ENCODE data around the gene PRKAB2. TPM values are rescaled to one million over a fixed set of nuclear protein-coding genes. Genes with fewer than 3 reads are reported as not detected.

PRKAB2 gene
- total and polyA plus RNA-seq, 2 of the 13 experiments (the other 11 are each of a cell fraction or from before 2014, with no cell fraction given) = 44.0 to 118 TPM

DNA sequence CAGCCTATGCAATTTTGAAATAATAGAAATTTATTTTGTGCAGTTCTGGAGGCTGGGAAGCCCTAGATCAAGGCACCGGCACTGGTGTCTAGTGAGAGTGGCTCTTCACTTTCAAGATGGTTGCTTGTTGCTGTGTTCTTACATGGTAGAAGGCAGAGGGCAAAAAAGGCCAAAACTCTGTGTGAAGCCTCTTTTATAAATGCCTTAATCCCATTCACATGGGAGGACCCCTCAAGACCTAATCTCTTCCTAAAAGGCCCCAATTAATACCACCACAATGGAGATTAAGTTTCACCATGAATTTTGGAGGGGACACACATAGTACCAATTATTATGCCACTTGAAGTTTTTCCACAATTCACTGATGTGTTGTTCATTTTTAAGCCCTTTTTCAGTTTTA lies 21.0 kb downstream of the PRKAB2 start (continued):
- TF ChIP-seq, protein P1, sequence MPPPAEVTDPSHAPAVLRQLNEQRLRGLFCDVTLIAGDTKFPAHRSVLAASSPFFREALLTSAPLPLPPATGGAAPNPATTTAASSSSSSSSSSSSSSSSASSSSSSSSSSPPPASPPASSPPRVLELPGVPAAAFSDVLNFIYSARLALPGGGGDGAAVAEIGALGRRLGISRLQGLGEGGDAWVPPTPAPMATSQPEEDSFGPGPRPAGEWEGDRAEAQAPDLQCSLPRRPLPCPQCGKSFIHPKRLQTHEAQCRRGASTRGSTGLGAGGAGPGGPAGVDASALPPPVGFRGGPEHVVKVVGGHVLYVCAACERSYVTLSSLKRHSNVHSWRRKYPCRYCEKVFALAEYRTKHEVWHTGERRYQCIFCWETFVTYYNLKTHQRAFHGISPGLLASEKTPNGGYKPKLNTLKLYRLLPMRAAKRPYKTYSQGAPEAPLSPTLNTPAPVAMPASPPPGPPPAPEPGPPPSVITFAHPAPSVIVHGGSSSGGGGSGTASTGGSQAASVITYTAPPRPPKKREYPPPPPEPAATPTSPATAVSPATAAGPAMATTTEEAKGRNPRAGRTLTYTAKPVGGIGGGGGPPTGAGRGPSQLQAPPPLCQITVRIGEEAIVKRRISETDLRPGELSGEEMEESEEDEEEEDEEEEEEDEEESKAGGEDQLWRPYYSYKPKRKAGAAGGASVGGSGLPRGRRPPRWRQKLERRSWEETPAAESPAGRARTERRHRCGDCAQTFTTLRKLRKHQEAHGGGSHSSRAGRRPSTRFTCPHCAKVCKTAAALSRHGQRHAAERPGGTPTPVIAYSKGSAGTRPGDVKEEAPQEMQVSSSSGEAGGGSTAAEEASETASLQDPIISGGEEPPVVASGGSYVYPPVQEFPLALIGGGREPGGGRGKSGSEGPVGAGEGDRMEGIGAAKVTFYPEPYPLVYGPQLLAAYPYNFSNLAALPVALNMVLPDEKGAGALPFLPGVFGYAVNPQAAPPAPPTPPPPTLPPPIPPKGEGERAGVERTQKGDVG (CRISPR knock-in tag; IDR thresholded peaks at IDR 0.05; ENCODE audit: borderline replicate concordance) = no peak
- TF ChIP-seq NAIF1 (CRISPR knock-in tag; IDR thresholded peaks at IDR 0.05; ENCODE audit: borderline replicate concordance) = no peak
- TF ChIP-seq ZNF484 (CRISPR knock-in tag; IDR thresholded peaks at IDR 0.05; ENCODE audit: borderline replicate concordance, low read depth) = no peak
- TF ChIP-seq MTA3 (CRISPR knock-in tag; IDR thresholded peaks at IDR 0.05) = no peak
- TF ChIP-seq THAP11 (CRISPR knock-in tag; IDR thresholded peaks at IDR 0.05) = no peak
- no peak for TF ChIP-seq PPARG (CRISPR knock-in tag; conservative IDR thresholded peaks at IDR 0.05)
- no peak for TF ChIP-seq PTBP1 (IDR thresholded peaks at IDR 0.05; ENCODE audit: low read depth, low read length, poor library complexity, severe bottlenecking)
- no peak for TF ChIP-seq ZNF850 (CRISPR knock-in tag; conservative IDR thresholded peaks at IDR 0.05)
- TF ChIP-seq ARNTL (CRISPR knock-in tag; IDR thresholded peaks at IDR 0.05) = no peak
- TF ChIP-seq ZNF572 (CRISPR knock-in tag; IDR thresholded peaks at IDR 0.05) = no peak
- no peak for TF ChIP-seq KDM1A (CRISPR knock-in tag; IDR thresholded peaks at IDR 0.05)
- no peak for TF ChIP-seq ZNF101 (CRISPR knock-in tag; IDR thresholded peaks at IDR 0.05; ENCODE audit: borderline replicate concordance, low read depth)
- TF ChIP-seq, protein P2, sequence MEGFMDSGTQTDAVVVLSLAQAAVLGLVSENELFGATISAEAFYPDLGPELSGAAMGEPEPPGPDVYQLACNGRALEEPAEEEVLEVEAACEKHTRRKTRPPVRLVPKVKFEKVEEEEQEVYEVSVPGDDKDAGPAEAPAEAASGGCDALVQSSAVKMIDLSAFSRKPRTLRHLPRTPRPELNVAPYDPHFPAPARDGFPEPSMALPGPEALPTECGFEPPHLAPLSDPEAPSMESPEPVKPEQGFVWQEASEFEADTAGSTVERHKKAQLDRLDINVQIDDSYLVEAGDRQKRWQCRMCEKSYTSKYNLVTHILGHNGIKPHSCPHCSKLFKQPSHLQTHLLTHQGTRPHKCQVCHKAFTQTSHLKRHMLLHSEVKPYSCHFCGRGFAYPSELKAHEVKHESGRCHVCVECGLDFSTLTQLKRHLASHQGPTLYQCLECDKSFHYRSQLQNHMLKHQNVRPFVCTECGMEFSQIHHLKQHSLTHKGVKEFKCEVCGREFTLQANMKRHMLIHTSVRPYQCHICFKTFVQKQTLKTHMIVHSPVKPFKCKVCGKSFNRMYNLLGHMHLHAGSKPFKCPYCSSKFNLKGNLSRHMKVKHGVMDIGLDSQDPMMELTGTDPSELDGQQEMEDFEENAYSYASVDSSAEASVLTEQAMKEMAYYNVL (CRISPR knock-in tag; IDR thresholded peaks at IDR 0.05; ENCODE audit: borderline replicate concordance) = no peak
- no peak for TF ChIP-seq ZNF235 (CRISPR knock-in tag; IDR thresholded peaks at IDR 0.05; ENCODE audit: borderline replicate concordance)
- no peak for TF ChIP-seq TGIF2 (CRISPR knock-in tag; IDR thresholded peaks at IDR 0.05)
- no peak for TF ChIP-seq NFYB (CRISPR knock-in tag; IDR thresholded peaks at IDR 0.05)
- TF ChIP-seq, protein P3, sequence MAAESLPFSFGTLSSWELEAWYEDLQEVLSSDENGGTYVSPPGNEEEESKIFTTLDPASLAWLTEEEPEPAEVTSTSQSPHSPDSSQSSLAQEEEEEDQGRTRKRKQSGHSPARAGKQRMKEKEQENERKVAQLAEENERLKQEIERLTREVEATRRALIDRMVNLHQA (CRISPR knock-in tag; IDR thresholded peaks at IDR 0.05) = no peak
